Right cardiac atrium (tissue), 5 donors: Measurements from ENCODE around the gene RASGEF1C. TPM values are rescaled to one million over a fixed set of nuclear protein-coding genes. Genes with fewer than 3 reads are reported as not detected.

ENCODE experiments used
- ATAC-seq, 2 donors: fragments of 200-7000 bp; cut with Tn5 transposase; one replicate each; pipeline versions ENCODE4 v1.8.0 to v1.9.1; 2020; ENCODE audit warnings: moderate library complexity in 2 of 2, mild to moderate bottlenecking in 1 of 2
- DNase-seq, 3 donors: peaks; one replicate each; pipeline ENCODE4 v3.0.0-alpha.2; 2020
- H3K27ac ChIP-seq: one replicate; pipeline ENCODE4 v1.5.1; 2013; ENCODE audit warnings: mild to moderate bottlenecking, low read length, control low read depth, moderate library complexity
- H3K27me3 ChIP-seq: one replicate; pipeline ENCODE4 v1.6.1; 2013; ENCODE audit not compliant: control insufficient read depth, insufficient read depth
- H3K4me1 ChIP-seq: one replicate; pipeline ENCODE4 v1.6.1; 2013; ENCODE audit warnings: low read length; ENCODE audit not compliant: control insufficient read depth, insufficient read depth
- H3K4me3 ChIP-seq: one replicate; pipeline ENCODE4 v1.5.1; 2013; ENCODE audit warnings: low read length, control low read depth
- H3K9me3 ChIP-seq: one replicate; pipeline ENCODE4 v1.6.1; 2013; ENCODE audit warnings: low read length; ENCODE audit not compliant: control insufficient read depth
- WGBS: extraction: QIAGEN DNeasy Blood & Tissue Kit; methylation state at CpG from one replicate; pipeline ENCODE4 v1.1.7; 2013; 5-methylcytosine and 5-hydroxymethylcytosine counted together
- intact Hi-C, 4 donors: fragments of 100-400 bp; cut with DNase I; formaldehyde crosslinking; loops; one replicate each; pipeline versions ENCODE4 v1.11.0 to v1.14.0; 2022 to 2023
- long read RNA-seq, 4 donors: library from polyadenylated mRNA; unstranded; transcript quantifications; one replicate each; pipeline ENCODE4 v2.0.0, GENCODE V29; 2020 to 2021
- polyA plus RNA-seq: library from polyadenylated mRNA; stranded (reverse); fragments of 200-250 nt; gene quantifications from one replicate; pipeline ENCODE4 v1.2.3, GENCODE V29; 2013
- total RNA-seq, 4 donors: library from RNA; stranded (reverse); fragmentation: NEBNext Ultra II Directional; extraction: Animal tissue kit (Norgen Biotek cat#: 25700); gene quantifications; one replicate each; pipeline ENCODE4 v1.2.1, GENCODE V29; 2021
- donor health status: healthy with polysubstance abuse.
- donor health status: DM: no; HTN: yes; CAD: no.
- donor health status: DM: no; HTN: no; CAD: no.
- donor health status: DM: no; HTN: yes; CAD: no; lungs with severe emphysema.
- donor health status: DM: yes; HTN: yes; CAD: no.

Gene RASGEF1C
- total RNA-seq: under 1 TPM; 0.39 to 0.82 (median 0.57) TPM
- polyA plus RNA-seq: 0.50 TPM
- long read RNA-seq, donor 1, partial matches to known transcripts: 0 of 5 reads
- long read RNA-seq, donor 1, other reads (novel, unspliced or antisense): 2 of 5 reads
- long read RNA-seq, donor 2: 0 reads
- long read RNA-seq, donor 3, partial matches to known transcripts: 0 of 2 reads
- long read RNA-seq, donor 3, other reads (novel, unspliced or antisense): 0 of 2 reads
- long read RNA-seq, donor 4, partial matches to known transcripts: 0 of 3 reads
- long read RNA-seq, donor 4, other reads (novel, unspliced or antisense): 0 of 3 reads

DNA sequence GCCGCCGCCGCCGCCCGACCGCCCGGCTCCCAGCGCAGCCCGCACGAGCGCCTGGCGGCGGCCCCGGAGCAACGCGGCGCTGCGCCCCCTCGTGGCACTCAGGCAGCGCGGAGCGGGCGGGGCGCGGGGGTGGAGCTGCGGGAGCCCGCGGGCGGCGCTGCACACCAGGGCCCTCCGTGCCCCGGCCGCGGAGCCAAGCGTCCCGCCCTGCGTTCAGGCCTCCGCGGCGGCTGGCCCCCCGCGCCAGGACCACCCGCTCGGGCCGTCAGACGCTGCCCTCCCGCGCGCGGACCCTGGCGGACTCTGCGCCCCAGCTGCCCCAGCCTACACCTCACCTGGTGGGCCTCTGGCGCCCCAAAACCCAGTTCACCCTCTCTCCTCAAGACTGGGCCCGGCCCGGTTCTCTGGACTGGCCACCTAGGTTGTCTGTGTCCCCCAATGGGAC, at the start of gene RASGEF1C:
TSS of gene RASGEF1C (minus strand) at position 75 of the 445 bp plus-strand sequence. CDS start 71,159 bp downstream, outside the sequence.
- WGBS: 4% methylated on average over 55 of the region's 55 CpGs
- Histone ChIP-seq H3K27me3 (no peaks in the 10 kb centered on the region), H3K9me3 (no peaks in the 10 kb centered on the region), H3K4me3 (peak within 1 kb of the TSS; percentile 74), H3K27ac (no peak within 1 kb of the TSS), H3K4me1 (no peaks in the 10 kb centered on the region)
- DNase-seq (peak; percentile 60 to 84 (median 84)), ATAC-seq (peak; percentile 76 to 81)
- intact Hi-C loops: no loop called here

DNA sequence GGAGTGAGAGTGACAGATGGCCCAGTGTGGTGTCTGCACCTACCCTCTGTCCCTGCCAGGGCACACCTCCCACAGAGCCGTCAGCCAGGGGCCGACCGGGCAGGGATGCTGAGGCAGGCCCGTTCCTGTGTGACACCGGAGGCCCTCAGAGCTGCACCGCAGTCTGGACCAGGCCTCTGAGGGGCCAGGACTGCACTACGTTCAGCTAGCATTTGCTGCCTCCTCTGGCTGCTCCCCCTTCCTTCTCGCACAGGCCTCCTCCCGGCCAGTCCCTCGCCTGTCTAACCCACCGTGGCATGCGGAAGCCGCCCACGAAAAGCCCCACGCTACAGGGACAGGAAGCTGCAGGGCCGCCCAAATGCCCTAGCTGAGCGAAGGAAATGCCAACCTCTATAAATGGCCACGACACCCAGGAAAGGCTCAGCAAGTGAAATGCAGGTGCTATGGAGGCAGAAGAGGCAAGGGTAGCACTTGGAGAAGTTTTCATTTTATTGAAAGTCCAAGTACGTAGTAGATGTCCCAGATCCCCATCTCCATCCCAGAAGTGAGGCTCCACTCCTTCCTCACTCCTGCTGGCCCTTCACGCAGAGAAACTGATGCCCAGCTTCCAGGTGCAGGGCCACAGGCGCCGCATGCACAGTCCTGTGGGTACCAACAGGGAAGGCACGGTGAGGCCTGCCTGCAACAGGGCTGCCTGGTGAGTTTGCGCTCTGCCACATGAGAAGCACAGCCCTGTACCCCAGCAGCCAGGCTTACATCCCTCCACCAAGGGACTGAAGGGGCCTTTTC, 44.2 kb upstream of the RASGEF1C start:
- no peaks in the 10 kb centered on the region for H3K4me1 ChIP-seq
- H3K27me3 ChIP-seq: no peaks in the 10 kb centered on the region
- 99% methylated on average over 24 of the region's 24 CpGs for WGBS
- ATAC-seq (peak in 1 of 2 donors; percentile 23), DNase-seq (no peak)
- intact Hi-C loops: no loop called here
- peaks cover 27% of the 10 kb centered on the region for H3K9me3 ChIP-seq
- no peak overlapping the region for H3K4me3 ChIP-seq
- H3K27ac ChIP-seq: no peak overlapping the region

DNA sequence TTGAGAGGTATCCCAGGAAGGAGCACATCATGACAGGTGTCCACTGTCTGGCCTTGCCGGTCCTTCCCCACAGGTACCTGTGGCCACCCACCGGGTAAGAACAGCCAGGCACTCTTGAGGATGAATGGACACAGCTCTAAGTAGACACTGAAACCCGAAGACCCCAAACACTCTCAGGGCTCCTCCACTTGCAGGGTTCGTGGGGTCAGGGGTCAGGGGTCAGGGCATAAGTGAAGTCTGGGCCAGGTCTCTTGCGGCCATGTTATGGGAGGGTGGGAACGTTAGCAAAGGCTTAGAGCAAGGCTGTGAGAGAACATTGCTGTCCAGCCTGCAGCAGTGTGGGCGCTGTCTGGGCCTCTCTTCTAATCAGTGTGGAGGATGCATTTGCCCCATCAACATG, 42.9 kb upstream of the RASGEF1C start:
- Histone ChIP-seq H3K4me3 (no peak overlapping the region), H3K27ac (no peak overlapping the region), H3K27me3 (no peaks in the 10 kb centered on the region), H3K9me3 (peaks cover 29% of the 10 kb centered on the region), H3K4me1 (no peaks in the 10 kb centered on the region)
- intact Hi-C loops: no loop called here
- DNase-seq (no peak), ATAC-seq (no peak)
- 96% methylated on average over 7 of the region's 7 CpGs for WGBS

DNA sequence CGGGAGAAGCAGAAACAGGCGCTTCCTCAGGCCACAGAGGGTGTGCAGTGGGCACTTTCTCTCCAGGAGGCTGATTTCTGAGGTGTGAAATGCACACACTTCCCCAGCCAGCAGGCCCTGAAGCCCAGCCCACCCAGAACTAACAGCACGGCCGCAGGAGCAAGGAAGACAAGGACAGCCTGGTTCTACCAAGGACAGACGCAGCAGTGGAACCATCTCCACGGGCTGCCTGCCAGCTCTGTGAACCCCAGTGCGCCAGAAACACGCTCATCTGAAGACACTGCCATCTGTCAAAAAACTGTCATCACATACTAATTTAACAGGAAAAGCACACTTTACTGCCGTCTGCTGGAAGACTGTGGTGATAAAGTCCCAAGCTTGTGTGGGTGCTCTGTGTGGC, 42.1 kb upstream of the RASGEF1C start:
- peaks cover 25% of the 10 kb centered on the region for H3K9me3 ChIP-seq
- no peaks in the 10 kb centered on the region for H3K27me3 ChIP-seq
- H3K4me3 ChIP-seq: no peak overlapping the region
- no peak overlapping the region for H3K27ac ChIP-seq
- WGBS: 61% methylated on average over 9 of the region's 9 CpGs
- DNase-seq: no peak
- no peak for ATAC-seq
- no peaks in the 10 kb centered on the region for H3K4me1 ChIP-seq
- intact Hi-C loops: no loop called here

DNA sequence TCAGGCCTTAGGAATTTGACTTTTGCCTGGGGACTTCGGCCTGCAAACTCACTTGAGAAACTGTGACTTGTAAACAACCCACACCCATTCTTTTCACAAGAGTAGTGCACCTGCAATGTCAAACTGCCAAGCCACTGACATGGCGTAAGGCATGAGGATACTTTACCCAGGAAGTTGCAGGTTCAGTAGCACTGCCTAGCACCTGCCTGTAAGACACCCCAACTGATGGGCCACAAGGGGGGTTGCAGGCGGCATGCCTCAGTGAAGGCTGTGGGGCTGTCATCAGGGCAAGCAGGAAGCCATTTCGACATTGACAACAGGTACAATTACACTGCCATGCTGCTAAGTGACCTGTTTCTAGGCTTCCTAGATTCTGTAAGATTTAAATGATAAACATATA, 41.3 kb upstream of the RASGEF1C start:
- ATAC-seq (no peak), DNase-seq (no peak)
- Histone ChIP-seq H3K9me3 (peaks cover 23% of the 10 kb centered on the region), H3K4me1 (no peaks in the 10 kb centered on the region), H3K4me3 (no peak overlapping the region), H3K27ac (no peak overlapping the region), H3K27me3 (no peaks in the 10 kb centered on the region)
- intact Hi-C loops: no loop called here
- 97% methylated on average over 4 of the region's 4 CpGs for WGBS

DNA sequence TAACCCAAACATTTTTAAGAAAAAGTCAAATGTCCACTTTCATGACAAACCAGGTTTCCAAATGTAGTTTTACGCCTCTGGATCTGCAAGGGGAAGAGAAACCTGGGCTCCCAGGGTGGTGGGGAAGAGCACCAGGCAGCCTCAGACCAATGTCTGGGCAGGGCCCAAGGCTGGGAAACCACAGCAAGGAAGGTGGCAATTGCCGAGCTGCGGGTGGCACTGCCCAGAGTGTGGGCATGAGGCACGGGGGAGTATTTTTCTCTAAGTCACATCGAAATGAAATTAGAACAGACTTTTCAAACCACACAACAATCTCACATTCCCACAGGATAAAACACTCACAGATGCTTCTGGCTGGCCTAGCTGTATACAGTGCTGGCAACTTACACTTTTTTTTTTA, 32.6 kb upstream of the RASGEF1C start:
- DNase-seq (no peak), ATAC-seq (no peak)
- Histone ChIP-seq H3K27ac (no peak overlapping the region), H3K9me3 (peaks cover 2% of the 10 kb centered on the region), H3K27me3 (no peaks in the 10 kb centered on the region), H3K4me1 (no peaks in the 10 kb centered on the region), H3K4me3 (no peak overlapping the region)
- 97% methylated on average over 5 of the region's 5 CpGs for WGBS
- intact Hi-C loops: no loop called here

DNA sequence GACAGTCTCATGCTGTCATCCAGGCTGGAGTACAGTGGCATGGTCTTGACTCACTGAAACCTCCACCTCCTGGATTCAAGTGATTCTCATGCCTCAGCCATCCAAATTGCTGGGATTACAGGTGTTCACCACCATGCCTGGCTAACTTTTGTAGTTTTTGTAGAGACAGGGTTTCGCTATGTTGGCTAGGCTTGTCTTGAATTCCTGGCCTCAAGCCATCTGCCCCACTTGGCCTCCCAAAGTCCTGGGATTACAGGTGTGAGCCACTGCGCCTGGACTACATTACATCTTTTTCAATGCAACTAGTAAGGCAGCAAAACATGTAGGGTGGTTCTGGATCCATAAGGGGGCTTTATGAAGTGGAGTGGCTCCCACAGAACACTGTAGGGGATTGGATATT, 29.6 kb upstream of the RASGEF1C start:
- H3K4me1 ChIP-seq: no peaks in the 10 kb centered on the region
- H3K27me3 ChIP-seq: no peaks in the 10 kb centered on the region
- H3K9me3 ChIP-seq: peaks cover 2% of the 10 kb centered on the region
- H3K27ac ChIP-seq: no peak overlapping the region
- 96% methylated on average over 2 of the region's 2 CpGs for WGBS
- no peak overlapping the region for H3K4me3 ChIP-seq
- intact Hi-C loops: no loop called here
- ATAC-seq (no peak), DNase-seq (no peak)

DNA sequence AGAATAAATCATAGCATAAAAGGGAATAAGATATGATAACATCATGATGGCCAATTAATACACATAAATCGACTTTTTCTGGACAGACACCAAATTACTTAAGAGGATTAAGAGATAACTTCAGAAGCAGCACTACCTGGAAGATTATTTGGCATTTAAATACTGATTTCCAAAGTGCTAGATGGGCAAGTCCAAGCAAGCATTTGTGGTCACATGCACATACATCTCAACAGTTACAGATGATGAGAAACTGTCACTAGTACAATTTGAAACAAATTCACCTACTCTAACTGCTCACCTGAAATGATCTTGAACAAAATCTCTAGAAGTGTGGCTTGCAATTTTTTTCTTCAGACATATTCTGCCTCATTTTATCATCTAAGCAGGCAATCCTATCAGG, 26.8 kb upstream of the RASGEF1C start:
- no peaks in the 10 kb centered on the region for H3K4me1 ChIP-seq
- WGBS: 93% methylated on average over 1 of the region's 1 CpG
- H3K9me3 ChIP-seq: peaks cover 2% of the 10 kb centered on the region
- H3K27ac ChIP-seq: no peak overlapping the region
- DNase-seq (no peak), ATAC-seq (no peak)
- H3K27me3 ChIP-seq: no peaks in the 10 kb centered on the region
- no peak overlapping the region for H3K4me3 ChIP-seq
- intact Hi-C loops: no loop called here

DNA sequence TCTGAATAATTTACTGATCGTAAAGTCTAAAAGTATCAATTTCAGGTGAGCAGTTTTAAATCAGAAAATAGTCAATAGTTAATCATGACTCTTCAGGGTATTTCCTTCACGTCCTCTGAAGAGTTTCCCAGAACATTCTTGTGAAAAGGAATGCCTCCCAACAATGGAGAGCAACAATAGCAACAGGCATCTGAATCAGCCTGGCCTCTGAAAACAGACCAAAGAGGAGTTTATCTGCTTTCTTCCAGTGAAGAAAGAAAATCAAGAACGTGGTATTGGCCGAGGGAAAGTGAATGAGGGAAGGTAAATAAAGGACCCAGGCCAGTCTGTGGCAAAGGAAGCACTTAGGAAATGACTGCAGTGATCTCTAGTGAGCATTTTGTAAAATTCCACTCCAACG, 26.1 kb upstream of the RASGEF1C start:
- ATAC-seq (no peak), DNase-seq (no peak)
- intact Hi-C loops: no loop called here
- 86% methylated on average over 5 of the region's 5 CpGs for WGBS
- no peak overlapping the region for H3K4me3 ChIP-seq
- H3K9me3 ChIP-seq: no peaks in the 10 kb centered on the region
- H3K27me3 ChIP-seq: no peaks in the 10 kb centered on the region
- no peak overlapping the region for H3K27ac ChIP-seq
- H3K4me1 ChIP-seq: no peaks in the 10 kb centered on the region

DNA sequence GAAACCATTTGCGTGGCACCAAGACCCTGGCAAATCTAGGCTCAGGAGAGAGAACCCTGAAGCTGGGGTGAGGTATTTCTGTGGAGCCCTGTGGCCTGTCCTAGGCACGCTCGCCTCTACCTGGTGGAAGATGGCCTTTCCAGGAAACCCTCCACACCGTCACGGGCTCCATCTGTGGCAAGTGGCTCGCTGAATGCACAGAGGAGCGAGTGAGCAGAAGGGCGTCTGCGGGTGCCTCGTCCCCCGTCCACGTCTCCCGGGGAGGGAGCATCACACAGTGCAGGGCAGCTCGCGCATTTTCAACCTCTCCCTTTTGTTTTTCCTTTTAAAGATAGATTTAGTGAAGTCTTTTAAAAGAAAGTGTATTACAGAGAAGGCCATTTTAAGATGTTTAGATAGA, 25.3 kb upstream of the RASGEF1C start:
- DNase-seq: no peak
- no peak for ATAC-seq
- intact Hi-C loops: no loop called here
- WGBS: 99% methylated on average over 15 of the region's 15 CpGs
- H3K27me3 ChIP-seq: no peaks in the 10 kb centered on the region
- H3K9me3 ChIP-seq: no peaks in the 10 kb centered on the region
- no peak overlapping the region for H3K4me3 ChIP-seq
- H3K27ac ChIP-seq: no peak overlapping the region
- no peaks in the 10 kb centered on the region for H3K4me1 ChIP-seq

DNA sequence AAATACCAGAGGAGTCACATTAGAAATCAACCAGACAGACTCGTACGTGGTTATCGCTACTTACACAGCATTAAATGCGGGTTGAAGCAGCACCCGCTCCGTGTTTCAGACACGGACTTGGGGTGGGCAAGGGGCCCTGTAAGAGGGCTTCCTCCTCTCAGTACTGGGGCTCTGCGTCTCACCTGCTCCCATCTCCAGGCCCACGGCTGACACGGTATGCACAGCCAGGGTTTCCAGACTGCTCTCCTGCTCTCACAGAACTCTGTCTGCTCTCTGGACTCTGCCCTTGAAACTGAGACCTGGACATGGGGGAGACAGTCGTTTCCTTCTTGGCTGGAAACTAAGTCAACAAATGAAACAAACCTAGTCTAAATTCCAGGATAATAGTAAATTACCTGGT, 24.7 kb upstream of the RASGEF1C start:
- Histone ChIP-seq H3K27me3 (no peaks in the 10 kb centered on the region), H3K27ac (no peak overlapping the region), H3K9me3 (peaks cover 2% of the 10 kb centered on the region), H3K4me3 (no peak overlapping the region), H3K4me1 (no peaks in the 10 kb centered on the region)
- intact Hi-C loops: no loop called here
- 89% methylated on average over 11 of the region's 11 CpGs for WGBS
- ATAC-seq: no peak
- no peak for DNase-seq
